22Rv1 (cell line): ENCODE measurements around the gene FBXL20.

Experiments used
- ZFX ChIP-seq: fragments of 450-650 bp; IDR thresholded peaks from 2 replicates; pipeline ENCODE4 v1.6.1; 2017; ENCODE audit warnings: antibody characterized with exemption, borderline replicate concordance
- TF ChIP-seq, protein P1 (sequence below): fragments of 450-650 bp; IDR thresholded peaks from 2 replicates; pipeline ENCODE4 v1.5.1; 2017; ENCODE audit warnings: mild to moderate bottlenecking

DNA sequence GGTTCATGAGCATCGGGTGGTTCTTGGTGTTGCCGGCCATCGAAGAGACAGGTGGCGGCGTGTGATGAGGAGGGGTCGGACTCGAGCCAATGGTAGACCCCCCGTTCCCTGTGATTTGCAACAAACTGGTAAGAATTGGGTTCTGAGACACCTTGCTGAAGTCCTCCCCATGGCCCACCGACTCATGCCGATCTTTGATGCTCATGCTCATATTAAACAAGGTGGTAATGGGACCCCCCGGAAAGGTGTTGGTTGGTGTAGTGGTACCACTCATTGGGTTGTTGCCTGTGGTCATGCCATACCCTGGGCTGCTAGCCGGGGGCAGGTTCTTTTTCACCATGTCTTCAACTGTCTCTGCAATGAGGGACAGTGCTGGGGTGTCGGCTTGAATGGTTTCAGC is 8.9 kb upstream of the FBXL20 start:
- TF ChIP-seq, protein P1, sequence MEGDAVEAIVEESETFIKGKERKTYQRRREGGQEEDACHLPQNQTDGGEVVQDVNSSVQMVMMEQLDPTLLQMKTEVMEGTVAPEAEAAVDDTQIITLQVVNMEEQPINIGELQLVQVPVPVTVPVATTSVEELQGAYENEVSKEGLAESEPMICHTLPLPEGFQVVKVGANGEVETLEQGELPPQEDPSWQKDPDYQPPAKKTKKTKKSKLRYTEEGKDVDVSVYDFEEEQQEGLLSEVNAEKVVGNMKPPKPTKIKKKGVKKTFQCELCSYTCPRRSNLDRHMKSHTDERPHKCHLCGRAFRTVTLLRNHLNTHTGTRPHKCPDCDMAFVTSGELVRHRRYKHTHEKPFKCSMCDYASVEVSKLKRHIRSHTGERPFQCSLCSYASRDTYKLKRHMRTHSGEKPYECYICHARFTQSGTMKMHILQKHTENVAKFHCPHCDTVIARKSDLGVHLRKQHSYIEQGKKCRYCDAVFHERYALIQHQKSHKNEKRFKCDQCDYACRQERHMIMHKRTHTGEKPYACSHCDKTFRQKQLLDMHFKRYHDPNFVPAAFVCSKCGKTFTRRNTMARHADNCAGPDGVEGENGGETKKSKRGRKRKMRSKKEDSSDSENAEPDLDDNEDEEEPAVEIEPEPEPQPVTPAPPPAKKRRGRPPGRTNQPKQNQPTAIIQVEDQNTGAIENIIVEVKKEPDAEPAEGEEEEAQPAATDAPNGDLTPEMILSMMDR = no peak
- TF ChIP-seq ZFX = no peak
